Neural cell (in vitro differentiated cells): ENCODE measurements around the gene HADH. TPM values are rescaled to one million over a fixed set of nuclear protein-coding genes. Genes with fewer than 3 reads are reported as not detected.

Experiments
- H2AFZ ChIP-seq: fragments of 200-600, 300-800 bp; sonication (generic), shearing (Covaris generic); 2 replicates; pipeline ENCODE4 v1.6.0; 2014; ENCODE audit warnings: low read depth, mild to moderate bottlenecking, antibody characterized with exemption, low read length, moderate library complexity
- H3F3A ChIP-seq: fragments of 200-600 bp; shearing (Covaris generic); 2 replicates; pipeline ENCODE4 v1.6.1; 2016; ENCODE audit warnings: mild to moderate bottlenecking, moderate library complexity, mixed read lengths, antibody characterized with exemption, low read length; ENCODE audit not compliant: insufficient read depth, poor library complexity, severe bottlenecking
- H3K27ac ChIP-seq: fragments of 200-600, 300-800 bp; sonication (generic), shearing (Covaris generic); 2 replicates; pipeline ENCODE4 v1.5.1; 2014; ENCODE audit warnings: mild to moderate bottlenecking, low read length, moderate library complexity
- H3K27me3 ChIP-seq: fragments of 300-800, 200-600 bp; sonication (generic), shearing (Covaris generic); 2 replicates; pipeline ENCODE4 v1.6.0; 2014; ENCODE audit warnings: mild to moderate bottlenecking, low read depth, low read length, moderate library complexity; ENCODE audit not compliant: insufficient read depth
- H3K36me3 ChIP-seq: fragments of 300-800, 200-600 bp; sonication (generic), shearing (Covaris generic); 2 replicates; pipeline ENCODE4 v1.5.1; 2014; ENCODE audit warnings: mild to moderate bottlenecking, antibody characterized with exemption, low read length, moderate library complexity; ENCODE audit not compliant: insufficient read depth
- H3K4me2 ChIP-seq: fragments of 300-800, 200-600 bp; sonication (generic), shearing (Covaris generic); 2 replicates; pipeline ENCODE4 v1.6.0; 2014; ENCODE audit warnings: mild to moderate bottlenecking, low read length
- H3K4me3 ChIP-seq: fragments of 300-800, 200-600 bp; sonication (generic), shearing (Covaris generic); 2 replicates; pipeline ENCODE4 v1.5.1; 2014; ENCODE audit warnings: mild to moderate bottlenecking, low read length, moderate library complexity
- H3K79me2 ChIP-seq: fragments of 200-600 bp; shearing (Covaris generic); replicated peaks from 2 replicates; pipeline ENCODE4 v1.6.0; 2014; ENCODE audit warnings: mild to moderate bottlenecking, low read length, moderate library complexity; ENCODE audit not compliant: insufficient read depth
- H3K9ac ChIP-seq: fragments of 300-800, 200-600 bp; sonication (generic), shearing (Covaris generic); 2 replicates; pipeline ENCODE4 v1.6.1; 2016; ENCODE audit warnings: mild to moderate bottlenecking, low read length, mixed read lengths
- H3K9me2 ChIP-seq: fragments of 200-600 bp; shearing (Covaris generic); 2 replicates; pipeline ENCODE4 v1.6.1; 2016; ENCODE audit warnings: mild to moderate bottlenecking, low read length, mixed read lengths; ENCODE audit not compliant: insufficient read depth
- H3K9me3 ChIP-seq: fragments of 200-600, 300-800 bp; sonication (generic), shearing (Covaris generic); 2 replicates; pipeline ENCODE4 v1.6.1; 2016; ENCODE audit warnings: mild to moderate bottlenecking, mixed run types, low read length, moderate library complexity, mixed read lengths
- H4K20me1 ChIP-seq: fragments of 200-600 bp; shearing (Covaris generic); 2 replicates; pipeline ENCODE4 v1.6.1; 2016; ENCODE audit warnings: mild to moderate bottlenecking, mixed run types; ENCODE audit not compliant: insufficient read depth
- CTCF ChIP-seq: fragments of 450-650 bp; IDR thresholded peaks from 2 replicates; pipeline ENCODE4 v1.5.1; 2014; ENCODE audit warnings: antibody characterized with exemption, mild to moderate bottlenecking, moderate library complexity; ENCODE audit not compliant: poor library complexity, severe bottlenecking
- EP300 ChIP-seq: fragments of 450-650 bp; conservative IDR thresholded peaks from 2 replicates; pipeline ENCODE4 v1.6.1; 2014; ENCODE audit warnings: antibody characterized with exemption, mild to moderate bottlenecking, moderate library complexity; ENCODE audit not compliant: poor library complexity, severe bottlenecking
- EZH2 ChIP-seq: fragments of 200-600, 300-800 bp; shearing (Covaris generic), sonication (generic); IDR thresholded peaks from 2 replicates; pipeline ENCODE4 v1.6.1; 2014; ENCODE audit warnings: antibody characterized with exemption, low read length, borderline replicate concordance, mild to moderate bottlenecking; ENCODE audit not compliant: insufficient read depth, poor library complexity, severe bottlenecking
- MXI1 ChIP-seq: fragments of 450-650 bp; conservative IDR thresholded peaks from 2 replicates; pipeline ENCODE4 v1.6.1; 2014; ENCODE audit warnings: antibody characterized with exemption, mild to moderate bottlenecking; ENCODE audit not compliant: poor library complexity, severe bottlenecking
- POLR2AphosphoS5 ChIP-seq: IDR thresholded peaks from 2 replicates; pipeline ENCODE4 v1.6.1; 2012
- RAD21 ChIP-seq: fragments of 450-650 bp; conservative IDR thresholded peaks from 2 replicates; pipeline ENCODE4 v1.6.1; 2014; ENCODE audit warnings: antibody characterized with exemption, mild to moderate bottlenecking, moderate library complexity
- REST ChIP-seq: IDR thresholded peaks from 2 replicates; pipeline ENCODE4 v1.6.1; 2012; ENCODE audit warnings: borderline replicate concordance
- SMC3 ChIP-seq: fragments of 450-650 bp; conservative IDR thresholded peaks from 2 replicates; pipeline ENCODE4 v1.6.1; 2014; ENCODE audit warnings: antibody characterized with exemption, mild to moderate bottlenecking, moderate library complexity; ENCODE audit not compliant: poor library complexity
- TAF1 ChIP-seq: IDR thresholded peaks from 2 replicates; pipeline ENCODE4 v1.6.1; 2012; ENCODE audit warnings: low read depth
- polyA plus RNA-seq: library from polyadenylated mRNA; depleted of rRNA; stranded (reverse); fragments of >200 nt; gene quantifications from 2 replicates; pipeline ENCODE4 v1.2.3, GENCODE V29; 2014

Gene HADH
- polyA plus RNA-seq, 1 donor from 2014 or later, result 25.7 TPM

- TF ChIP-seq EZH2, result no peak
- no peak for TF ChIP-seq RAD21
- no peak overlapping the region for H2AFZ ChIP-seq
- no peak overlapping the region for H3K4me3 ChIP-seq
- H4K20me1 ChIP-seq, result no peaks in the 10 kb centered on the region
- no peaks in the 10 kb centered on the region for H3K9me3 ChIP-seq
- no peak overlapping the region for H3K27ac ChIP-seq
- no peaks in the 10 kb centered on the region for H3K9me2 ChIP-seq
- no peaks in the 10 kb centered on the region for H3K79me2 ChIP-seq
- H3K36me3 ChIP-seq, result peaks cover 5% of the 10 kb centered on the region
- H3K9ac ChIP-seq, result no peak overlapping the region
- no peaks in the 10 kb centered on the region for H3K27me3 ChIP-seq
- H3K4me2 ChIP-seq, result no peak overlapping the region
- no peaks in the 10 kb centered on the region for H3F3A ChIP-seq
Measured at GRCh38 chr4:107950746-107951540, 38.7 kb upstream of the HADH start.

GRCh38 chr4:107951551-107951950 is 38.1 kb upstream of the HADH start:
- H3K79me2 ChIP-seq, result no peaks in the 10 kb centered on the region
- TF ChIP-seq TAF1 (no peak), MXI1 (no peak), POLR2AphosphoS5 (no peak), EP300 (no peak), REST (no peak), RAD21 (no peak), CTCF (no peak), SMC3 (no peak), EZH2 (no peak)
- H3K36me3 ChIP-seq, result peaks cover 4% of the 10 kb centered on the region
- H3K4me3 ChIP-seq, result no peak overlapping the region
- H3F3A ChIP-seq, result no peaks in the 10 kb centered on the region
- H3K9me3 ChIP-seq, result no peaks in the 10 kb centered on the region
- H3K27me3 ChIP-seq, result no peaks in the 10 kb centered on the region
- H4K20me1 ChIP-seq, result no peaks in the 10 kb centered on the region
- H3K4me2 ChIP-seq, result no peak overlapping the region
- H3K27ac ChIP-seq, result no peak overlapping the region
- H3K9me2 ChIP-seq, result no peaks in the 10 kb centered on the region
- H2AFZ ChIP-seq, result no peak overlapping the region
- H3K9ac ChIP-seq, result no peak overlapping the region
